Measurements from ENCODE around the gene TBX21.

- TF ChIP-seq POLR2A (IDR thresholded peaks at IDR 0.05), result no peak
- TF ChIP-seq, protein P1, sequence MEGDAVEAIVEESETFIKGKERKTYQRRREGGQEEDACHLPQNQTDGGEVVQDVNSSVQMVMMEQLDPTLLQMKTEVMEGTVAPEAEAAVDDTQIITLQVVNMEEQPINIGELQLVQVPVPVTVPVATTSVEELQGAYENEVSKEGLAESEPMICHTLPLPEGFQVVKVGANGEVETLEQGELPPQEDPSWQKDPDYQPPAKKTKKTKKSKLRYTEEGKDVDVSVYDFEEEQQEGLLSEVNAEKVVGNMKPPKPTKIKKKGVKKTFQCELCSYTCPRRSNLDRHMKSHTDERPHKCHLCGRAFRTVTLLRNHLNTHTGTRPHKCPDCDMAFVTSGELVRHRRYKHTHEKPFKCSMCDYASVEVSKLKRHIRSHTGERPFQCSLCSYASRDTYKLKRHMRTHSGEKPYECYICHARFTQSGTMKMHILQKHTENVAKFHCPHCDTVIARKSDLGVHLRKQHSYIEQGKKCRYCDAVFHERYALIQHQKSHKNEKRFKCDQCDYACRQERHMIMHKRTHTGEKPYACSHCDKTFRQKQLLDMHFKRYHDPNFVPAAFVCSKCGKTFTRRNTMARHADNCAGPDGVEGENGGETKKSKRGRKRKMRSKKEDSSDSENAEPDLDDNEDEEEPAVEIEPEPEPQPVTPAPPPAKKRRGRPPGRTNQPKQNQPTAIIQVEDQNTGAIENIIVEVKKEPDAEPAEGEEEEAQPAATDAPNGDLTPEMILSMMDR (IDR thresholded peaks at IDR 0.05), result no peak
Observed at GRCh38 chr17:47730681-47731080, 2.4 kb upstream of the TBX21 start.
